ENCODE measurements around the gene WWOX. TPM values are rescaled to one million over a fixed set of nuclear protein-coding genes. Genes with fewer than 3 reads are reported as not detected.

WWOX gene
- total RNA-seq, 1 experiment from 2014 or later = 15.6 TPM

- Histone ChIP-seq H2BK20ac (ENCODE audit: low read depth, low read length, poor library complexity, severe bottlenecking) (no peak overlapping the region), H3K4me2 (ENCODE audit: insufficient read depth, insufficient read length, low read length) (no peak overlapping the region), H2BK5ac (ENCODE audit: insufficient read length, low read length) (no peak overlapping the region), H2BK120ac (ENCODE audit: low read depth, low read length, poor library complexity, severe bottlenecking) (no peak overlapping the region), H2AFZ (ENCODE audit: low read length) (no peak overlapping the region), H3K23ac (ENCODE audit: insufficient read length, low read depth, low read length) (no peak overlapping the region), H4K5ac (ENCODE audit: insufficient read length, low read depth, low read length) (no peak overlapping the region), H3K23me2 (ENCODE audit: insufficient read length, low read depth, low read length, poor library complexity, severe bottlenecking) (no peaks in the 10 kb centered on the region), H2BK15ac (ENCODE audit: low read depth, low read length) (no peak overlapping the region), H3K27ac (ENCODE audit: insufficient read length, low read depth, low read length) (no peak overlapping the region), H3K4ac (ENCODE audit: low read depth, low read length) (no peak overlapping the region), H4K8ac (replicated peaks; ENCODE audit: insufficient read length, low read depth, low read length) (no peak overlapping the region), H2AK5ac (ENCODE audit: insufficient read length, low read length) (no peak overlapping the region), H3K79me2 (ENCODE audit: insufficient read depth, low read length) (no peaks in the 10 kb centered on the region), H3K4me1 (ENCODE audit: insufficient read depth, low read length) (no peaks in the 10 kb centered on the region), H3K9me3 (ENCODE audit: control insufficient read depth, low read depth, low read length) (no peaks in the 10 kb centered on the region), H3K9ac (ENCODE audit: extremely low read depth, insufficient read length, low read length) (no peak overlapping the region), H3K27me3 (ENCODE audit: insufficient read depth, low read length) (no peaks in the 10 kb centered on the region), H3K14ac (ENCODE audit: insufficient read depth, low read length) (no peak overlapping the region), H4K91ac (ENCODE audit: insufficient read length, low read depth, low read length) (no peak overlapping the region), H3K79me1 (ENCODE audit: insufficient read depth, low read depth, low read length, poor library complexity, severe bottlenecking) (no peaks in the 10 kb centered on the region), H3T11ph (ENCODE audit: low read length) (no peak overlapping the region), H3K18ac (ENCODE audit: insufficient read length, low read depth, low read length) (no peak overlapping the region), H3K56ac (ENCODE audit: insufficient read length, low read depth, low read length) (no peak overlapping the region), H4K20me1 (ENCODE audit: control insufficient read depth, insufficient read depth, insufficient read length) (no peaks in the 10 kb centered on the region), H2BK12ac (ENCODE audit: insufficient read length, low read depth, low read length) (no peak overlapping the region)
- DNase-seq = no peak
- Mint-ChIP-seq H3K27me3 (ENCODE audit: low read depth) (no peaks in the 10 kb centered on the region), H3K27ac (no peak overlapping the region), H3K4me3 (no peak overlapping the region), H3K36me3 (ENCODE audit: insufficient read depth in 1 of 3, low read depth in 3 of 3) (no peaks in the 10 kb centered on the region), H3K4me1 (peaks cover 7% of the 10 kb centered on the region in 2 experiments), H3K9me3 (no peaks in the 10 kb centered on the region)
- TF ChIP-seq, protein P1, sequence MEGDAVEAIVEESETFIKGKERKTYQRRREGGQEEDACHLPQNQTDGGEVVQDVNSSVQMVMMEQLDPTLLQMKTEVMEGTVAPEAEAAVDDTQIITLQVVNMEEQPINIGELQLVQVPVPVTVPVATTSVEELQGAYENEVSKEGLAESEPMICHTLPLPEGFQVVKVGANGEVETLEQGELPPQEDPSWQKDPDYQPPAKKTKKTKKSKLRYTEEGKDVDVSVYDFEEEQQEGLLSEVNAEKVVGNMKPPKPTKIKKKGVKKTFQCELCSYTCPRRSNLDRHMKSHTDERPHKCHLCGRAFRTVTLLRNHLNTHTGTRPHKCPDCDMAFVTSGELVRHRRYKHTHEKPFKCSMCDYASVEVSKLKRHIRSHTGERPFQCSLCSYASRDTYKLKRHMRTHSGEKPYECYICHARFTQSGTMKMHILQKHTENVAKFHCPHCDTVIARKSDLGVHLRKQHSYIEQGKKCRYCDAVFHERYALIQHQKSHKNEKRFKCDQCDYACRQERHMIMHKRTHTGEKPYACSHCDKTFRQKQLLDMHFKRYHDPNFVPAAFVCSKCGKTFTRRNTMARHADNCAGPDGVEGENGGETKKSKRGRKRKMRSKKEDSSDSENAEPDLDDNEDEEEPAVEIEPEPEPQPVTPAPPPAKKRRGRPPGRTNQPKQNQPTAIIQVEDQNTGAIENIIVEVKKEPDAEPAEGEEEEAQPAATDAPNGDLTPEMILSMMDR (conservative IDR thresholded peaks at IDR 0.05) = no peak
- WGBS (ENCODE audit: extremely low coverage, insufficient read length, low lambda C conversion rate) = no CpG with 5 or more reads among the region's 5 CpGs
Measured at GRCh38 chr16:78673884-78674283, 574.4 kb downstream of the WWOX start.
